Vagina (tissue), 2 donors: ENCODE data around the gene PTPRM.

Source experiments
- CTCF ChIP-seq, 3 experiments: fragments of 450-650 bp in 2 of 3; fragments of 200-600 bp in 1 of 3; sonication (generic) in 1 of 3; IDR thresholded peaks; one replicate each; pipeline ENCODE4 v1.5.1; 2017 to 2019; ENCODE audit warnings: antibody characterized with exemption in 3 of 3, mild to moderate bottlenecking in 2 of 3, moderate library complexity in 2 of 3
- POLR2A ChIP-seq, 2 donors: fragments of 450-650 bp; IDR thresholded peaks; one replicate each; pipeline ENCODE4 v1.6.1; 2017; ENCODE audit warnings: antibody characterized with exemption in 2 of 2, mild to moderate bottlenecking in 2 of 2, moderate library complexity in 2 of 2

DNA sequence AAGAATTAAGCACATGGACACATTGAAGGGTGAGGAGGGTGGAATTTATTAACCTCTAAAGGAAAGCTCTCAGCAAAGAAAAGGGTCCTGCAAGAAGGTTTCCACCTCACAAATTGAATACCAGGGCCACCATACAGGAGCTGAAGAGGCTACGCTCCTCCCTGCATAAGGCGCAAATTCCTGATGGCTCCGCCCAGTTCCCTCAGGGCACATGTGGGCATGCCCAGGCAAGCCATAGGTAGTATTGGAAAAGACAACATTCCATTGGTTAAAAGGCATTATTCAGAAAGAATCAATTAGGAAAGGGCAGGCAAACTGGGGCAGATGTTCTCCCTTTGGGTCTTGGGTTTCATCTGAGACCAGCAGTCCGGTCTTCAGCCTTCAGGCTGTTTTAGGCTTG lies 161.2 kb downstream of the PTPRM start:
- TF ChIP-seq CTCF (IDR thresholded peaks at IDR 0.05) (no peak), POLR2A (IDR thresholded peaks at IDR 0.05) (no peak)
